A673 (cell line): ENCODE data around the gene GHRH. TPM values are rescaled to one million over a fixed set of nuclear protein-coding genes. Genes with fewer than 3 reads are reported as not detected.

Source experiments
- BruUV-seq: library from RNA; stranded (reverse); fragments of 400-500 nt; replicated peaks from 2 replicates; lab custom pipeline; 2021; lab: Mats Ljungman, UMichigan
- CTCF ChIA-PET: fragments of 300-600 bp; sonication (Branson Sonifier 250); formaldehyde crosslinking; loops from one replicate; lab custom pipeline; 2022; ENCODE audit warnings: antibody characterized with exemption; lab: Charles Lee
- POLR2A ChIA-PET: fragments of 300-600 bp; sonication (Branson Sonifier 250); formaldehyde crosslinking; loops from one replicate; lab custom pipeline; 2022; ENCODE audit warnings: antibody characterized with exemption; ENCODE audit not compliant: low non-redundant PET; lab: Charles Lee
- DNase-seq: peaks from one replicate; pipeline ENCODE4 v3.0.0-alpha.2; 2015; ENCODE audit warnings: low spot score
- H3K27ac ChIP-seq: fragments of 200-600 bp; sonication (generic); 2 replicates; pipeline ENCODE4 v1.5.1; 2016; ENCODE audit warnings: mixed run types, low read depth, mild to moderate bottlenecking, mixed read lengths, antibody characterized with exemption, low read length; ENCODE audit not compliant: poor library complexity, severe bottlenecking
- H3K27me3 ChIP-seq: fragments of 200-600 bp; sonication (generic); replicated peaks from 2 replicates; pipeline ENCODE4 v1.6.1; 2017; ENCODE audit warnings: mixed run types, low read depth, mild to moderate bottlenecking, mixed read lengths, antibody characterized with exemption, low read length; ENCODE audit not compliant: insufficient read depth, poor library complexity
- H3K36me3 ChIP-seq: fragments of 200-600 bp; sonication (generic); 2 replicates; pipeline ENCODE4 v1.6.1; 2016; ENCODE audit warnings: mixed run types, mild to moderate bottlenecking, mixed read lengths, antibody characterized with exemption, low read length; ENCODE audit not compliant: insufficient read depth, poor library complexity, severe bottlenecking
- H3K4me1 ChIP-seq: fragments of 200-600 bp; sonication (generic); 2 replicates; pipeline ENCODE4 v1.6.1; 2017; ENCODE audit warnings: mixed run types, mild to moderate bottlenecking, mixed read lengths, antibody characterized with exemption, low read length; ENCODE audit not compliant: insufficient read depth, poor library complexity, severe bottlenecking
- H3K4me3 ChIP-seq: fragments of 200-600 bp; sonication (generic); 2 replicates; pipeline ENCODE4 v1.5.1; 2016; ENCODE audit warnings: low read depth, mixed run types, mild to moderate bottlenecking, mixed read lengths, low read length; ENCODE audit not compliant: poor library complexity, severe bottlenecking
- H3K9me3 ChIP-seq: fragments of 200-600 bp; sonication (generic); 2 replicates; pipeline ENCODE4 v1.6.1; 2016; ENCODE audit warnings: mixed run types, low read depth, mild to moderate bottlenecking, mixed read lengths, antibody characterized with exemption, low read length; ENCODE audit not compliant: poor library complexity, severe bottlenecking
- EZH2 ChIP-seq: fragments of 200-600 bp; sonication (generic); IDR thresholded peaks from 2 replicates; pipeline ENCODE4 v1.6.1; 2017; ENCODE audit warnings: borderline replicate concordance, low read depth, mild to moderate bottlenecking, mixed read lengths, antibody characterized with exemption, low read length; ENCODE audit not compliant: poor library complexity, severe bottlenecking
- intact Hi-C: fragments of 100-400 bp; cut with micrococcal nuclease; formaldehyde crosslinking; loops from one replicate; pipeline ENCODE4 v1.10.0; 2022; ENCODE audit not compliant: unreplicated experiment
- total RNA-seq: library from RNA; stranded (reverse); gene quantifications from 2 replicates; pipeline ENCODE4 v1.2.3, GENCODE V29; 2021
- TF ChIP-seq, protein P1 (sequence below): fragments of 300-800, 200-600 bp; sonication (generic); conservative IDR thresholded peaks from 2 replicates; pipeline ENCODE4 v1.5.1; 2017; ENCODE audit warnings: low read depth, mild to moderate bottlenecking, antibody characterized with exemption, low read length, moderate library complexity, mixed read lengths

The GHRH gene
- total RNA-seq, 1 experiment from 2014 or later: not detected

DNA sequence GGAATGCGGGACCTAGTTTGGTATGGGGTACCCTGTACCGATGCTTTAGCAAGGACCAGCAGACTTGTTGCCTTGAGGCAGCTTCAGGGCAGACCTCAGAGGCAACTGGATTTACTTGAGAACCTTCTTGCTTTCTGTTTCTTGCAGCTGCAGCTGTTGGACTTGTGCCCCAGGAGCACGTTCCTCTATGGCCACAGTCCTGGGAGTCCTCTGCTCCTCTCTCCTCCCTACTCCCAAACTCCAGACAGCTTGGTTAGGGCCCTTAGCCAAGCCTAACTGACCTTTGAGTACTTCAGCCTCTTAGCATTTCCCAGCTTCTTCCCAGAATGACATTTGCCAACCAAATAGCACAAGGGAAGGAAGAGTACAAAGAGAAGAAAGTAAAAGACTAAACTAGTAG is 34.7 kb downstream of the GHRH start:
- Histone ChIP-seq H3K9me3 (no peaks in the 10 kb centered on the region), H3K4me3 (no peak overlapping the region), H3K4me1 (no peaks in the 10 kb centered on the region), H3K27me3 (no peaks in the 10 kb centered on the region), H3K36me3 (peaks cover 94% of the 10 kb centered on the region), H3K27ac (no peak overlapping the region)
- no peak for DNase-seq
- ChIA-PET CTCF (no interaction called here), POLR2A (no interaction called here)
- TF ChIP-seq, protein P1, sequence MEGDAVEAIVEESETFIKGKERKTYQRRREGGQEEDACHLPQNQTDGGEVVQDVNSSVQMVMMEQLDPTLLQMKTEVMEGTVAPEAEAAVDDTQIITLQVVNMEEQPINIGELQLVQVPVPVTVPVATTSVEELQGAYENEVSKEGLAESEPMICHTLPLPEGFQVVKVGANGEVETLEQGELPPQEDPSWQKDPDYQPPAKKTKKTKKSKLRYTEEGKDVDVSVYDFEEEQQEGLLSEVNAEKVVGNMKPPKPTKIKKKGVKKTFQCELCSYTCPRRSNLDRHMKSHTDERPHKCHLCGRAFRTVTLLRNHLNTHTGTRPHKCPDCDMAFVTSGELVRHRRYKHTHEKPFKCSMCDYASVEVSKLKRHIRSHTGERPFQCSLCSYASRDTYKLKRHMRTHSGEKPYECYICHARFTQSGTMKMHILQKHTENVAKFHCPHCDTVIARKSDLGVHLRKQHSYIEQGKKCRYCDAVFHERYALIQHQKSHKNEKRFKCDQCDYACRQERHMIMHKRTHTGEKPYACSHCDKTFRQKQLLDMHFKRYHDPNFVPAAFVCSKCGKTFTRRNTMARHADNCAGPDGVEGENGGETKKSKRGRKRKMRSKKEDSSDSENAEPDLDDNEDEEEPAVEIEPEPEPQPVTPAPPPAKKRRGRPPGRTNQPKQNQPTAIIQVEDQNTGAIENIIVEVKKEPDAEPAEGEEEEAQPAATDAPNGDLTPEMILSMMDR: no peak
- no peak for TF ChIP-seq EZH2
- intact Hi-C loops: no loop called here
- BruUV-seq: no TSS peak

DNA sequence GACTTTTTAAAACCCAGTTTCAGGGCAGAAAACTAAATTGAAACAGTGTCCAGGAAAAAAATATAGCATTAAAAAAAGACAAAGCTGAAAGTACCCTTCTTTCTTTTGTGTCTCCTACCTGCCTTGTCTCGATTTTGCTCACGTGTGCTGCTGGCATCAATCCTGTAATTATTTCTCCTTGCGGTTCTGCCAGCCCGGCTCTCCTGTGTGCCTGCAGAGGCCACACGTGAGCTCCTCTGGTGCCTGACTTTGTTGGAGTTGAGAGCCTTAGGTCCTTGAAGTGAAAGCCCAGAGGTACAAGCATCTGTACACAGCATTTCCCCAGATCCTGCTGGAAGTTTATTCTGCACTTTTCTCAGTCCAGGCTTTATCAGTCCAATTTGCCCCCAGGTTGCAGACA is 36.5 kb downstream of the GHRH start:
- H3K36me3 ChIP-seq: peaks cover 76% of the 10 kb centered on the region
- DNase-seq: no peak

DNA sequence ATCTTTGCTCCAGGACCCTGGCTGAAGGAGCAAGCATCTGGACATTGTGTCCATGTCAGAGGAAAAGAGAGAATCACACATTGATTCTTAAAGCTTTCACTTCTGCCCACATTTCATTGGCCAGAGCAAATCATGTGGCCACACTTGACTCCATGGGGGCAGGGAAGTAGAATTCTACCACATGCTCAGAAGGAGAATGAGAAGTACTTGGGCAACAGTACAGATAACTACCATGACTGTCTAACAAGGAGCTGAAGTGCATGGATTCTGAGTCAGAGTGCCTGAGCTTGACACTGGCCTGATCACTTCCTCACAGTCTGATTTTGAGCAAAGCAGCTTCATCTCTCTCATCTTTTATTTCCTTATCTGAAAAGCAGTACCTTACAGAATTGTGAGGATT is 38.6 kb downstream of the GHRH start:
- TF ChIP-seq EZH2: no peak
- TF ChIP-seq, protein P1: no peak
- BruUV-seq: no TSS peak
- ChIA-PET CTCF (interaction anchor here (0.6 kb wide), 1 partner anchor 310 kb away, joined by 6 read pairs; no protein-coding TSS in a partner anchor), POLR2A (no interaction called here)
- Histone ChIP-seq H3K36me3 (peaks cover 65% of the 10 kb centered on the region), H3K9me3 (no peaks in the 10 kb centered on the region), H3K27me3 (no peaks in the 10 kb centered on the region), H3K4me1 (no peaks in the 10 kb centered on the region), H3K27ac (no peak overlapping the region), H3K4me3 (no peak overlapping the region)
- intact Hi-C loops: no loop called here
- peak; percentile 4 for DNase-seq

More for the DNA sequence above, 36.5 kb downstream of the GHRH start:
- H3K27me3 ChIP-seq: no peaks in the 10 kb centered on the region
- no peak overlapping the region for H3K27ac ChIP-seq
- CTCF ChIA-PET: no interaction called here
- intact Hi-C loops: no loop called here
- no TSS peak for BruUV-seq
- no peak for TF ChIP-seq EZH2
- TF ChIP-seq, protein P1: no peak
- H3K4me1 ChIP-seq: no peaks in the 10 kb centered on the region
- POLR2A ChIA-PET: no interaction called here
- no peak overlapping the region for H3K4me3 ChIP-seq
- H3K9me3 ChIP-seq: no peaks in the 10 kb centered on the region
